H1 (cell line): ENCODE measurements around the gene CRYBG1.

Source experiments
- BCL11A ChIP-seq, 2 experiments: IDR thresholded peaks; one replicate each; pipeline ENCODE4 v1.6.1; 2011; ENCODE audit warnings: low read depth in 2 of 2, low read length in 2 of 2, mild to moderate bottlenecking in 2 of 2
- CHD2 ChIP-seq: IDR thresholded peaks from 2 replicates; pipeline ENCODE4 v1.6.1; 2012; ENCODE audit warnings: low read length, improper control_type of control experiment
- EGR1 ChIP-seq: IDR thresholded peaks from 2 replicates; pipeline ENCODE4 v1.6.1; 2011; ENCODE audit warnings: low read depth, low read length, borderline replicate concordance
- EP300 ChIP-seq, 2 experiments: IDR thresholded peaks; 1 replicate in 1 of 2; 2 replicates in 1 of 2; pipeline ENCODE4 v1.6.1; 2011 to 2012; ENCODE audit warnings: low read depth in 2 of 2, low read length in 2 of 2, mild to moderate bottlenecking in 2 of 2, borderline replicate concordance in 1 of 2, inconsistent platforms in 1 of 2, moderate library complexity in 1 of 2
- EZH2 ChIP-seq: fragments of 200-600 bp; sonication (generic); IDR thresholded peaks from 2 replicates; pipeline ENCODE4 v1.7.1; 2012; ENCODE audit warnings: low read depth, mild to moderate bottlenecking, moderate library complexity, low read length, inconsistent platforms; ENCODE audit not compliant: severe bottlenecking
- HDAC2 ChIP-seq, 2 experiments: fragments of 300-600 bp in 1 of 2; sonication (generic) in 1 of 2; IDR thresholded peaks; 2 replicates each; pipeline ENCODE4 v1.6.1; 2011 to 2012; ENCODE audit warnings: low read depth in 2 of 2, low read length in 2 of 2, mild to moderate bottlenecking in 2 of 2, moderate library complexity in 2 of 2, borderline replicate concordance in 1 of 2, inconsistent platforms in 1 of 2
- POLR2A ChIP-seq, 2 experiments: IDR thresholded peaks; 1 replicate in 1 of 2; 2 replicates in 1 of 2; pipeline ENCODE4 v1.6.1; 2011; ENCODE audit warnings: low read depth in 2 of 2, low read length in 2 of 2, mild to moderate bottlenecking in 2 of 2; ENCODE audit errors: control extremely low read depth in 1 of 2
- RAD21 ChIP-seq, 2 experiments: IDR thresholded peaks in 1 of 2; conservative IDR thresholded peaks in 1 of 2; 2 replicates each; pipeline ENCODE4 v1.6.1; 2011; ENCODE audit warnings: low read depth in 2 of 2, low read length in 2 of 2, improper control_type of control experiment in 1 of 2, inconsistent platforms in 1 of 2, mild to moderate bottlenecking in 1 of 2, moderate library complexity in 1 of 2
- RBBP5 ChIP-seq: IDR thresholded peaks from 2 replicates; pipeline ENCODE4 v1.7.1; 2012; ENCODE audit warnings: low read depth, mild to moderate bottlenecking, inconsistent platforms, low read length, moderate library complexity, borderline replicate concordance
- RFX5 ChIP-seq: IDR thresholded peaks from 2 replicates; pipeline ENCODE4 v1.6.1; 2011; ENCODE audit warnings: low read depth, low read length, improper control_type of control experiment, borderline replicate concordance
- RNF2 ChIP-seq: fragments of 200-900, 300-1000 bp; sonication (generic); IDR thresholded peaks from 2 replicates; pipeline ENCODE4 v1.7.1; 2016; ENCODE audit warnings: borderline replicate concordance, low read depth, mild to moderate bottlenecking, antibody characterized with exemption, low read length; ENCODE audit not compliant: poor library complexity, severe bottlenecking; ENCODE audit errors: missing control alignments
- SIX5 ChIP-seq: IDR thresholded peaks from 2 replicates; pipeline ENCODE4 v1.6.1; 2011; ENCODE audit warnings: mild to moderate bottlenecking, low read depth, low read length
- SP1 ChIP-seq: IDR thresholded peaks from 2 replicates; pipeline ENCODE4 v1.6.1; 2011; ENCODE audit warnings: low read depth, low read length
- TF ChIP-seq, protein P1 (sequence below), 3 experiments: IDR thresholded peaks; 1 replicate in 2 of 3; 2 replicates in 1 of 3; pipeline versions ENCODE4 v1.5.1 to v1.6.1; 2011; ENCODE audit warnings: low read length in 3 of 3, mild to moderate bottlenecking in 3 of 3, inconsistent platforms in 2 of 3, low read depth in 1 of 3, moderate library complexity in 1 of 3; ENCODE audit not compliant: insufficient read depth in 1 of 3; ENCODE audit errors: control extremely low read depth in 1 of 3

DNA sequence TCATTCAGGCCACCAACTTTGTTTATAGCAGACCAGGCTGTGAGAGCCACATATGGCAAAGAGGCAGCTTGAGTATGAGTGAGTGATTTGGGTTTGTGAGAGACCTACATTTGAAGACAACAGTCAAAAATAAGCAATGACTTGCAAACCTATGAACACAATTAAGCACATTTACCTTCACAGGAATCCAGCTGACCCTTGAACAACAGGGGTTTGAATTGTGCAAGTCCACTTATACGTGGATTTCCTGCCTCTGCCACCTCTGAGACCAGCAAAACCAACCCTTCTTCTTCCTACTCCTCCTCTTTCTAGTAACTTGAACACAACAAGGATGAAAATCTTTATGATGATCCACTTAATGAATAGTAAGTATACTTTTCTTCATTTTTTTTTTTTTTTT, 258.7 kb downstream of the CRYBG1 start:
- TF ChIP-seq RAD21 (IDR thresholded peaks at IDR 0.05 in 1 of 2, conservative IDR thresholded peaks at IDR 0.05 in 1 of 2; ENCODE audit: low read depth in 2 of 2, low read length in 2 of 2) (no peak), SIX5 (no peak), POLR2A (IDR thresholded peaks at IDR 0.05; ENCODE audit: control extremely low read depth in 1 of 2, low read depth in 2 of 2, low read length in 2 of 2) (no peak), EP300 (IDR thresholded peaks at IDR 0.05; ENCODE audit: borderline replicate concordance in 1 of 2, low read depth in 2 of 2, low read length in 2 of 2) (no peak), EZH2 (no peak), RNF2 (no peak), BCL11A (IDR thresholded peaks at IDR 0.05; ENCODE audit: low read depth in 2 of 2, low read length in 2 of 2) (no peak), RBBP5 (no peak), CHD2 (no peak), EGR1 (no peak), SP1 (no peak), RFX5 (no peak), HDAC2 (IDR thresholded peaks at IDR 0.05; ENCODE audit: borderline replicate concordance in 1 of 2, low read depth in 2 of 2, low read length in 2 of 2) (no peak)
- TF ChIP-seq, protein P1, sequence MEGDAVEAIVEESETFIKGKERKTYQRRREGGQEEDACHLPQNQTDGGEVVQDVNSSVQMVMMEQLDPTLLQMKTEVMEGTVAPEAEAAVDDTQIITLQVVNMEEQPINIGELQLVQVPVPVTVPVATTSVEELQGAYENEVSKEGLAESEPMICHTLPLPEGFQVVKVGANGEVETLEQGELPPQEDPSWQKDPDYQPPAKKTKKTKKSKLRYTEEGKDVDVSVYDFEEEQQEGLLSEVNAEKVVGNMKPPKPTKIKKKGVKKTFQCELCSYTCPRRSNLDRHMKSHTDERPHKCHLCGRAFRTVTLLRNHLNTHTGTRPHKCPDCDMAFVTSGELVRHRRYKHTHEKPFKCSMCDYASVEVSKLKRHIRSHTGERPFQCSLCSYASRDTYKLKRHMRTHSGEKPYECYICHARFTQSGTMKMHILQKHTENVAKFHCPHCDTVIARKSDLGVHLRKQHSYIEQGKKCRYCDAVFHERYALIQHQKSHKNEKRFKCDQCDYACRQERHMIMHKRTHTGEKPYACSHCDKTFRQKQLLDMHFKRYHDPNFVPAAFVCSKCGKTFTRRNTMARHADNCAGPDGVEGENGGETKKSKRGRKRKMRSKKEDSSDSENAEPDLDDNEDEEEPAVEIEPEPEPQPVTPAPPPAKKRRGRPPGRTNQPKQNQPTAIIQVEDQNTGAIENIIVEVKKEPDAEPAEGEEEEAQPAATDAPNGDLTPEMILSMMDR (IDR thresholded peaks at IDR 0.05; ENCODE audit: control extremely low read depth in 1 of 3, insufficient read depth in 1 of 3, low read depth in 1 of 3, low read length in 3 of 3): no peak
